Panc1 (cell line): ENCODE measurements around the gene TMEM141. TPM values are rescaled to one million over a fixed set of nuclear protein-coding genes. Genes with fewer than 3 reads are reported as not detected.
"Not testable (repeated sequence)": the region's sequence is repeated elsewhere in the genome, so short reads cannot be mapped to it uniquely, and the experiment has no call there.

ENCODE experiments used
- ATAC-seq: fragments of 200-7000 bp; cut with Tn5 transposase; 2 replicates; pipeline ENCODE4 v1.9.1; 2020; ENCODE audit warnings: mild to moderate bottlenecking, moderate library complexity
- BruUV-seq: library from RNA; stranded (reverse); fragments of 400-500 nt; replicated peaks from 2 replicates; lab custom pipeline; 2021; lab: Mats Ljungman, UMichigan
- CTCF ChIA-PET: fragments of 300-600 bp; sonication (Branson Sonifier 250); formaldehyde crosslinking; loops from one replicate; lab custom pipeline; 2022; ENCODE audit warnings: antibody characterized with exemption; lab: Charles Lee
- POLR2A ChIA-PET: fragments of 300-600 bp; sonication (Branson Sonifier 250); formaldehyde crosslinking; loops from one replicate; lab custom pipeline; 2022; ENCODE audit warnings: antibody characterized with exemption; lab: Charles Lee
- DNase-seq: peaks from one replicate; pipeline ENCODE4 v3.0.0-alpha.2; 2010; ENCODE audit warnings: low read depth, low spot score
- H3K27ac ChIP-seq: 2 replicates; pipeline ENCODE4 v1.5.1; 2011; ENCODE audit warnings: mild to moderate bottlenecking, low read length, inconsistent platforms
- H3K27me3 ChIP-seq: fragments of 200-500 bp; sonication (Bioruptor generic); 2 replicates; pipeline ENCODE4 v1.6.0; 2014; ENCODE audit warnings: low read length, inconsistent platforms; ENCODE audit not compliant: control insufficient read depth, insufficient read depth
- H3K36me3 ChIP-seq: fragments of 200-500 bp; sonication (Bioruptor generic); 2 replicates; pipeline ENCODE4 v1.5.1; 2014; ENCODE audit warnings: inconsistent platforms, mild to moderate bottlenecking, low read length, moderate library complexity; ENCODE audit not compliant: control insufficient read depth, insufficient read depth
- H3K4me1 ChIP-seq: 2 replicates; pipeline ENCODE4 v1.5.1; 2011; ENCODE audit warnings: inconsistent platforms, mild to moderate bottlenecking, low read length, moderate library complexity; ENCODE audit not compliant: control insufficient read depth, insufficient read depth
- H3K4me3 ChIP-seq, 2 experiments: 2 replicates each; pipeline ENCODE4 v1.5.1; 2011 to 2012; ENCODE audit warnings: low read depth in 2 of 2, low read length in 2 of 2, mild to moderate bottlenecking in 2 of 2, inconsistent platforms in 1 of 2, moderate library complexity in 1 of 2
- H3K9me3 ChIP-seq: fragments of 200-500 bp; sonication (Bioruptor generic); 2 replicates; pipeline ENCODE4 v1.5.1; 2014; ENCODE audit warnings: low read depth, mild to moderate bottlenecking, inconsistent platforms, low read length, moderate library complexity; ENCODE audit not compliant: control insufficient read depth, insufficient read depth
- CTCF ChIP-seq: fragments of 450-650 bp; IDR thresholded peaks from 2 replicates; pipeline ENCODE4 v1.5.1; 2017; ENCODE audit warnings: mild to moderate bottlenecking
- POLR2AphosphoS5 ChIP-seq: IDR thresholded peaks from 2 replicates; pipeline ENCODE4 v1.6.1; 2012; ENCODE audit warnings: mild to moderate bottlenecking, low read depth, low read length, moderate library complexity
- REST ChIP-seq, 2 experiments: IDR thresholded peaks; 2 replicates each; pipeline ENCODE4 v1.6.1; 2011 to 2012; ENCODE audit warnings: low read depth in 2 of 2, control low read depth in 1 of 2, low read length in 1 of 2, mild to moderate bottlenecking in 1 of 2, moderate library complexity in 1 of 2; ENCODE audit not compliant: insufficient read depth in 1 of 2
- SIN3A ChIP-seq: IDR thresholded peaks from 2 replicates; pipeline ENCODE4 v1.6.1; 2012; ENCODE audit warnings: low read depth, mild to moderate bottlenecking, low read length, moderate library complexity, borderline replicate concordance; ENCODE audit not compliant: insufficient read depth
- TCF7L2 ChIP-seq: IDR thresholded peaks from 2 replicates; pipeline ENCODE4 v1.6.1; 2011; ENCODE audit warnings: mild to moderate bottlenecking, low read depth, low read length, inconsistent platforms
- in situ Hi-C: cut with HindIII; loops from 2 replicates; pipeline ENCODE4 v1.10.0; 2016; ENCODE audit warnings: low sequenced_read_pairs, low pct_unique_long_range_greater_than_20kb
- intact Hi-C: fragments of 100-400 bp; cut with micrococcal nuclease; formaldehyde crosslinking; loops from one replicate; pipeline ENCODE4 v1.10.0; 2022; ENCODE audit not compliant: unreplicated experiment
- total RNA-seq: library from RNA; stranded (reverse); gene quantifications from one replicate; pipeline ENCODE4 v1.2.1, GENCODE V29; 2021; ENCODE audit not compliant: unreplicated experiment

Gene TMEM141
- total RNA-seq, 1 experiment from 2014 or later = 53.5 TPM

- no peak overlapping the region for H3K27ac ChIP-seq
- CTCF ChIA-PET = no interaction called here
- ATAC-seq = no peak
These were observed 36.4 kb upstream of the TMEM141 start for GRCh38 chr9:136754626-136755301.

GRCh38 chr9:136755302-136756133, 35.6 kb upstream of the TMEM141 start:
- in situ Hi-C loops, DNase-seq, H3K9me3 ChIP-seq, H3K4me1 ChIP-seq, BruUV-seq, CTCF ChIA-PET, H3K27me3 ChIP-seq, H3K36me3 ChIP-seq, POLR2A ChIA-PET, intact Hi-C loops, ATAC-seq, H3K4me3 ChIP-seq, H3K27ac ChIP-seq: not testable (repeated sequence)

More at GRCh38 chr9:136754626-136755301, 36.4 kb upstream of the TMEM141 start:
- in situ Hi-C loops (no loop called here), intact Hi-C loops (no loop called here)
- POLR2A ChIA-PET = no interaction called here
- no peak for DNase-seq
- H3K4me3 ChIP-seq = no peak overlapping the region
- no peaks in the 10 kb centered on the region for H3K9me3 ChIP-seq
- TF ChIP-seq REST (IDR thresholded peaks at IDR 0.05; ENCODE audit: insufficient read depth in 1 of 2, low read depth in 2 of 2, low read length in 1 of 2) (no peak), CTCF (no peak), TCF7L2 (no peak), SIN3A (no peak), POLR2AphosphoS5 (no peak)
- BruUV-seq = no TSS peak
- no peaks in the 10 kb centered on the region for H3K4me1 ChIP-seq
- H3K27me3 ChIP-seq = no peaks in the 10 kb centered on the region
- H3K36me3 ChIP-seq = no peaks in the 10 kb centered on the region

GRCh38 chr9:136756134-136756438, 35.1 kb upstream of the TMEM141 start:
- intact Hi-C loops (no loop called here), in situ Hi-C loops (no loop called here)
- no TSS peak for BruUV-seq
- 0 out of 2 replicates have a peak, but pooled peaks cover 3% of the 10 kb centered on the region for H3K4me1 ChIP-seq
- no peak overlapping the region for H3K27ac ChIP-seq
- POLR2A ChIA-PET = no interaction called here
- ATAC-seq = no peak
- H3K36me3 ChIP-seq = no peaks in the 10 kb centered on the region
- H3K27me3 ChIP-seq = no peaks in the 10 kb centered on the region
- no peak overlapping the region for H3K4me3 ChIP-seq
- TF ChIP-seq REST (IDR thresholded peaks at IDR 0.05; ENCODE audit: insufficient read depth in 1 of 2, low read depth in 2 of 2, low read length in 1 of 2) (no peak), POLR2AphosphoS5 (no peak), TCF7L2 (no peak), SIN3A (no peak), CTCF (no peak)
- H3K9me3 ChIP-seq = no peaks in the 10 kb centered on the region
- CTCF ChIA-PET = no interaction called here
- DNase-seq = no peak
